NCI-H82 treated with DMSO at 0.1 percent for 48 hours (cell line): ENCODE data around the gene AOPEP.

Experiments
- DNase-seq: peaks from one replicate; lab custom pipeline; 2025; ENCODE audit not compliant: unreplicated experiment; lab: John Stamatoyannopoulos, UW

Gene AOPEP

DNA sequence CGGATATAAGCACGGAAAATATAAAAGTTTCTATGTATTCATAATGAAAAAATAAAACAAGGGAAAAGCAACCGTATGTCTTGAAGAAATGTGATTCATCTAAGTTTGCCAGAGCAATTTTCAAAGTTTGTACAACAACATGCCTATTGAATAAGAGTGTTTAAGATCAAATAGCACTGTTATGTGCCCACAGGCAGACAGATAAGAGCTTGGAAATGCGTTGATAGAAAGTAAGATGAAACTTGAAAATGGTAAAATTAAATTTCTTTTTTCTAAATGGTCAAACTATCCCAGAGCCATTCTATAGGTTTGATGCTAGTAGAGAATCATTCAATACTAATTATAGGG, 401.7 kb downstream of the AOPEP start:
- no peak for DNase-seq

GRCh38 chr9:95129476-95130291, 403.2 kb downstream of the AOPEP start:
- DNase-seq: peak; percentile 68

- no peak for DNase-seq
These were observed 404.0 kb downstream of the AOPEP start for GRCh38 chr9:95130484-95130883.

GRCh38 chr9:95131023-95131943, 404.8 kb downstream of the AOPEP start:
- peak; percentile 92 for DNase-seq

DNA sequence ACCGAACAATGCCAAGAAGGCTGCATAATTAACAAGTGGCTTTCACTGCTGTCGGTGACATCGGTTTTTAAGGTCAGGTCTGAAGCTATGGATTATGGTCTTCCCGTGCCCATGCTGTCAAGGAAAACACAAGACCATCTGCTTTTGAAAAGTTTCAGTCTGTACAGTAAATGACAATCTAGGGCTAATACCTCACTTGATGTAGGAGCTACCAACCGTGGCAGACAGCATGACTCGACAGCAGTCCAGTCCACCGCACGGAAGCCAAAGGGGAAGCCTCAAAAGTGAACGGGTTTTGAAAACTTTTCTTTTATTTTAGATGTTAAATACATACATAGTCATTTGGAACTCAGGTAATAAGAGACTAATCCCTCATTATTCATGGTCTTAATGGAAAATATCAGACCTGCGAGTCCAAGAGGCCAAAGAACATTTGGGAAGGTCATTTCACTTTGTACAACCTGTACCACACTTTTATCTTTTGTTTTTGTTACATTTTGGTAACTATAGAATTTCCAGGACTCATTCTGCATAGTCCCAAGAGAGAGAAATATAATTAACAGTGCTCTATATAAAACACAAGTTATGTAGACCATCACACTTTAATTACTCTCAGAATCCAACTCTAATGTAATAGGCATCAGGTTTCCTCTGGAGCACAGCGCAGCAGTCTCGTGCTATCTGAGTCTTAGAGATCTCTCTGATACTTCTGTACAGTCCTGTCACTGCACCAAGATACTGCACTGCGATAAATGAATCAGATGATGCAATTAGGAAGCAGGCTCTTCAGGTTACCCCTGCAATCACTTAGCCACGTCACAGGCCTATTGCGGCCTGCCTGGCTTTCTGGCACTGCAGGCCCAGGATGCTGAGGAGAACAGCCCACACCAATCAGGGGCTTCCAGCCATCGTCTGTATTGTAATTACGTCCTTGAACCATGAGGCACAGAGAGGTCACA, 406.1 kb downstream of the AOPEP start:
- DNase-seq: peak; percentile 66

GRCh38 chr9:95133325-95133705, 406.8 kb downstream of the AOPEP start:
- no peak for DNase-seq

DNA sequence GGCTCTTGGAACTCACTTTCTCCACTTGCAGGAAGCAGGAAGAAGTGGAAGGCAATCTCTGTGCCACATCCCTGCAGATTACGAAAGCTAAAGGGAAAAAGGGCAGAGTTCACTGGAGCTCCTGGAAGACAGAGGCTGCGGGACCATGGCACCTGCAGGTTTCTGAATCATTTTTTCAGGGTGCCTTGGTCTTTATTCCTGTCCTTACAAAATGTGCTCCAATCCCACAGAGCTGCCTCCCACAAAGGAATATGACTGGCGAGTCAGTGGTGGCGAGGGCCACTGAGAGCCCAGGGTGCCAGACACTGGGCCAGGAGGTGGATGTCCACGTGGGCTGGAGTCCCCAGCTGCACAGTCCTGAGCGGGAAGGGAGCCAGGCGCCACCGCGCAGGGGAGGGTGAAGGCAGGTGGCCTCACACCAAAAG, 408.0 kb downstream of the AOPEP start:
- DNase-seq: no peak

GRCh38 chr9:95135756-95136155, 409.3 kb downstream of the AOPEP start:
- no peak for DNase-seq
